ENCODE data around the gene FRMD8. TPM values are rescaled to one million over a fixed set of nuclear protein-coding genes. Genes with fewer than 3 reads are reported as not detected.
"Not testable (repeated sequence)": the region's sequence is repeated elsewhere in the genome, so short reads cannot be mapped to it uniquely, and the experiment has no call there.

The FRMD8 gene
- total RNA-seq, 2 donors from 2014 or later, result 29.2 to 37.5 TPM

- H3K4me1 Mint-ChIP-seq, result peaks cover 2% of the 10 kb centered on the region
- peaks cover 4% of the 10 kb centered on the region for H3K36me3 Mint-ChIP-seq (ENCODE audit: low read depth)
- no peaks in the 10 kb centered on the region for H3K27me3 Mint-ChIP-seq
- H3K27ac Mint-ChIP-seq, result no peak overlapping the region
- H3K4me3 Mint-ChIP-seq, result no peak overlapping the region
- no peaks in the 10 kb centered on the region for H3K9me3 ChIP-seq (ENCODE audit: control insufficient read depth, low read length, poor library complexity, severe bottlenecking)
- DNase-seq (no peak), ATAC-seq (no peak)
These were observed 15.4 kb downstream of the FRMD8 start for GRCh38 chr11:65401803-65402248.

- no peaks in the 10 kb centered on the region for H3K36me3 Mint-ChIP-seq (ENCODE audit: low read depth)
- ATAC-seq (no peak), DNase-seq (no peak)
- no peaks in the 10 kb centered on the region for H3K27me3 Mint-ChIP-seq
- peaks cover 2% of the 10 kb centered on the region for H3K4me1 Mint-ChIP-seq
- peak overlapping the region; percentile 37 for H3K27ac Mint-ChIP-seq
- no peak overlapping the region for H3K4me3 Mint-ChIP-seq
- no peaks in the 10 kb centered on the region for H3K9me3 ChIP-seq (ENCODE audit: control insufficient read depth, low read length, poor library complexity, severe bottlenecking)
These were observed 16.4 kb downstream of the FRMD8 start for GRCh38 chr11:65402790-65403189.

- no peaks in the 10 kb centered on the region for H3K36me3 Mint-ChIP-seq (ENCODE audit: low read depth)
- no peak overlapping the region for H3K27ac Mint-ChIP-seq
- no peaks in the 10 kb centered on the region for H3K9me3 ChIP-seq (ENCODE audit: control insufficient read depth, low read length, poor library complexity, severe bottlenecking)
- H3K27me3 Mint-ChIP-seq, result no peaks in the 10 kb centered on the region
- no peak overlapping the region for H3K4me3 Mint-ChIP-seq
- H3K4me1 Mint-ChIP-seq, result peaks cover 2% of the 10 kb centered on the region
- DNase-seq, result no peak
- ATAC-seq, result peak; percentile 58
These were observed 17.2 kb downstream of the FRMD8 start for GRCh38 chr11:65403607-65404121.

- DNase-seq, result no peak
- H3K36me3 Mint-ChIP-seq (ENCODE audit: low read depth), result no peaks in the 10 kb centered on the region
These were observed 17.8 kb downstream of the FRMD8 start for GRCh38 chr11:65404210-65404609.

GRCh38 chr11:65404638-65405339 is 18.4 kb downstream of the FRMD8 start:
- ATAC-seq (no peak), DNase-seq (no peak)
- peaks cover 2% of the 10 kb centered on the region for H3K4me1 Mint-ChIP-seq
- H3K36me3 Mint-ChIP-seq (ENCODE audit: low read depth), result no peaks in the 10 kb centered on the region
- H3K27me3 Mint-ChIP-seq, result no peaks in the 10 kb centered on the region
- H3K27ac Mint-ChIP-seq, result no peak overlapping the region
- no peak overlapping the region for H3K4me3 Mint-ChIP-seq
- no peaks in the 10 kb centered on the region for H3K9me3 ChIP-seq (ENCODE audit: control insufficient read depth, low read length, poor library complexity, severe bottlenecking)

More at GRCh38 chr11:65404210-65404609, 17.8 kb downstream of the FRMD8 start:
- Mint-ChIP-seq H3K4me3 (no peak overlapping the region), H3K4me1 (peaks cover 2% of the 10 kb centered on the region), H3K27me3 (no peaks in the 10 kb centered on the region), H3K27ac (no peak overlapping the region)
- H3K9me3 ChIP-seq (ENCODE audit: control insufficient read depth, low read length, poor library complexity, severe bottlenecking), result no peaks in the 10 kb centered on the region
- ATAC-seq, result no peak

GRCh38 chr11:65410936-65411680 is 24.7 kb downstream of the FRMD8 start:
- DNase-seq (no peak), ATAC-seq (no peak)
- Mint-ChIP-seq H3K36me3 (ENCODE audit: low read depth) (no peaks in the 10 kb centered on the region), H3K4me3 (no peak overlapping the region), H3K4me1 (peaks cover 8% of the 10 kb centered on the region), H3K27me3 (no peaks in the 10 kb centered on the region), H3K27ac (no peak overlapping the region)
- H3K9me3 ChIP-seq (ENCODE audit: control insufficient read depth, low read length, poor library complexity, severe bottlenecking), result no peaks in the 10 kb centered on the region

- H3K27ac Mint-ChIP-seq, result no peak overlapping the region
- no peak for DNase-seq
- H3K36me3 Mint-ChIP-seq (ENCODE audit: low read depth), result no peaks in the 10 kb centered on the region
- no peak for ATAC-seq
- peaks cover 13% of the 10 kb centered on the region for H3K4me1 Mint-ChIP-seq
- no peak overlapping the region for H3K4me3 Mint-ChIP-seq
- no peaks in the 10 kb centered on the region for H3K27me3 Mint-ChIP-seq
- H3K9me3 ChIP-seq (ENCODE audit: control insufficient read depth, low read length, poor library complexity, severe bottlenecking), result no peaks in the 10 kb centered on the region
These were observed 25.2 kb downstream of the FRMD8 start for GRCh38 chr11:65411681-65412070.

GRCh38 chr11:65412271-65413076 is 26.0 kb downstream of the FRMD8 start:
- H3K4me3 Mint-ChIP-seq, result no peak overlapping the region
- ATAC-seq (no peak), DNase-seq (no peak)
- no peak overlapping the region for H3K27ac Mint-ChIP-seq
- no peaks in the 10 kb centered on the region for H3K36me3 Mint-ChIP-seq (ENCODE audit: low read depth)
- no peaks in the 10 kb centered on the region for H3K27me3 Mint-ChIP-seq
- H3K9me3 ChIP-seq (ENCODE audit: control insufficient read depth, low read length, poor library complexity, severe bottlenecking), result no peaks in the 10 kb centered on the region
- H3K4me1 Mint-ChIP-seq, result peaks cover 21% of the 10 kb centered on the region

- not testable (repeated sequence) for H3K9me3 ChIP-seq (ENCODE audit: control insufficient read depth, low read length, poor library complexity, severe bottlenecking); H3K27me3 Mint-ChIP-seq; H3K27ac Mint-ChIP-seq; H3K36me3 Mint-ChIP-seq (ENCODE audit: low read depth); ATAC-seq; H3K4me3 Mint-ChIP-seq; DNase-seq
- peaks cover 27% of the 10 kb centered on the region for H3K4me1 Mint-ChIP-seq
These were observed 26.7 kb downstream of the FRMD8 start for GRCh38 chr11:65413077-65413664.

- no peak for ATAC-seq
- peaks cover 39% of the 10 kb centered on the region for H3K4me1 Mint-ChIP-seq
- no peak overlapping the region for H3K4me3 Mint-ChIP-seq
- H3K36me3 Mint-ChIP-seq (ENCODE audit: low read depth), result no peaks in the 10 kb centered on the region
- H3K27me3 Mint-ChIP-seq, result no peaks in the 10 kb centered on the region
- H3K9me3 ChIP-seq (ENCODE audit: control insufficient read depth, low read length, poor library complexity, severe bottlenecking), result no peaks in the 10 kb centered on the region
- no peak for DNase-seq
- H3K27ac Mint-ChIP-seq, result peak overlapping the region; percentile 100
These were observed 28.5 kb downstream of the FRMD8 start for GRCh38 chr11:65414776-65415498.

GRCh38 chr11:65415499-65416340 is 29.3 kb downstream of the FRMD8 start:
- Mint-ChIP-seq H3K4me3 (peak overlapping the region; percentile 100), H3K27ac (peak overlapping the region; percentile 100), H3K36me3 (ENCODE audit: low read depth) (no peaks in the 10 kb centered on the region), H3K4me1 (peaks cover 44% of the 10 kb centered on the region), H3K27me3 (no peaks in the 10 kb centered on the region)
- no peaks in the 10 kb centered on the region for H3K9me3 ChIP-seq (ENCODE audit: control insufficient read depth, low read length, poor library complexity, severe bottlenecking)
- DNase-seq (no peak), ATAC-seq (no peak)
